OCI-LY3 (cell line): ENCODE data around the gene TUBA4A.

Source experiments
- CTCF ChIP-seq: fragments of 200-600, 300-600 bp; sonication (generic); IDR thresholded peaks from 2 replicates; pipeline ENCODE4 v1.5.1; 2014; ENCODE audit warnings: antibody characterized with exemption, low read length, low read depth
- EZH2phosphoT487 ChIP-seq: fragments of 200-600 bp; shearing (Covaris generic); IDR thresholded peaks from 2 replicates; pipeline ENCODE4 v1.6.1; 2018; ENCODE audit warnings: antibody characterized with exemption, mixed run types, low read depth

GRCh38 chr2:219243291-219243761 is 10.4 kb downstream of the TUBA4A start:
- no peak for TF ChIP-seq CTCF
- TF ChIP-seq EZH2phosphoT487: no peak
